Suppressor macrophage treated with lipopolysaccharide for 1 hour (primary cell): ENCODE measurements around the gene ZBTB47.
A peak's percentile ranks its signal among the peaks of the same experiment; 100 is the strongest.

Experiments used
- DNase-seq, 3 donors: peaks; one replicate each; pipeline ENCODE4 v3.0.0-alpha.2; 2020 to 2022

The ZBTB47 gene

DNA sequence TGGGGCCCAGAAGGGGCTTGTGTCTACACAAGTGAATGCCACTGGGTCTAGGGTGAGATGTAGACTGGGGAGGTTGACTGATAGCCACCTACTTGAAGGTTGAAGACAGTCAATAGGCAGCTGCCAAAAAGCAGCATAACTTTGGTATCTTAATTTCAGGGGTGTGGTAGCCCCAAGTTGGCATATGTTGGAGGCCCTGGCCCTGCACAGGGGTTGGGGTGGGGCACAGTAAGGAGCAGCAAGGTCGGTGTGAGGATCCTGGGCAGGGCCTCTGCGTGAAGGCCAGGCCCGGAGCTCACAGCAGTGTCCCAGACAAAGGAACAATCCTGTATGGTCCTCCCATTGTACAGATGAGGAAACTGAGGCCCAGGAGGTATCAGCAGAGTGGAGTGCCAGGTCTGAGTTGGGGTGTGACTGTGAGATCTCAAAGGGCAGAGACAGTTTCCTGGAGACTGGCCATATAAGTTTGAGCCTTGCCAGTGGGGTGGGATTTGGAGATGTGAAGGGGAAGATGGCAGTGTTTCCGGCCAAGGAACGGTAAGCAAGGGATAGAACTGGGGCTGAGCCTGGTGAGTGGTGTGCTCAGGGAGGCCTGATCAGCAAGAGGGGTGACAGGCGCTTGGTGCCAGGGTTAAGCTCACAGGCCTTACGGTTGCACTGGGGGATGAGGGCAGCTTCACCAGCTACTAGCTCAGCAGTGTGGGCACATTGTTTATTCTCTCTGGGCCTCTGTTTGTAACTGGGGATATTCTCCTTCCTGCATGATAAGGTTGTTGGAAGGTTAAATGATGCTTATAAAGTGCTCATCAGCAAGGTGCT is 33.5 kb downstream of the ZBTB47 start:
- no peak for DNase-seq

- no peak for DNase-seq
Observed at GRCh38 chr3:42688016-42688415, 34.5 kb downstream of the ZBTB47 start.

DNA sequence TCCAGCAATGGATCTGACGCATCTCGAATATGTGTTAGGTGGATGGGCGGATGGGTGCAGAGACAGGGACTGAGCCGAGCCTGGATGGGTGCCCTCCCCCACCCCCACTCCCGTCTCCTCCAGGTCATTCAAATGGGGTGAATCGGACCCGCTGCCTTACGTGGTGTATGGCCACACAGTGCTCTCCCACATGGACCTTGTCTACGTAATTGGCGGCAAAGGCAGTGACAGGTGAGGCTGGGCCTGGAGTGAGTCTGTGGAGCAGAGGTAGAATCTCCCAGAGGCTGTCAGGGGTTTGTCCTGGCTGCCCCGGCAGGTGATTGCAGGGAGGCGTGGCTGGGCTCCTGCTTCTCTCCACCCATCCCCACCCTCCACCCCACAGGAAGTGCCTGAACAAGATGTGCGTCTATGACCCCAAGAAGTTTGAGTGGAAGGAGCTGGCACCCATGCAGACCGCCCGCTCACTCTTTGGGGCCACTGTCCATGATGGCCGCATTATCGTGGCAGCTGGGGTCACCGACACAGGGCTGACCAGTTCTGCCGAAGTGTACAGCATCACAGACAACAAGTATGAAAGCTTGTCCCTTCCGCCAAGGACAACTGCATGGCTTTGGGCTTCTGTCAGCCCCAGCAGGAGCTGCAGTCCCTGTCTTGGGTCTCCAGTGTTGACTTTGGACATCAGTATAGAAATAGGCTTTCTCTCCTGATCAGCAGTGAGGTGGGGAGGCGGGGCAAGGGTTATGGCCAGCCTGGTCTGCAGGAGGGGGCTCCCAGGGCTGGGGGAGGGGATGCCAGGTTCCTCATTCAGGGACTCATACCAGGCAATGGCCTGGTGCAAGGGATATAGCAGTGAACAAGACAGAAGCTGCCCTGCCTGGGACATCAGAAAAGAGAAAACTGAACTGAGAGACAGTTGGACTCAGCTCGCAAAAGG is 35.3 kb downstream of the ZBTB47 start:
- DNase-seq = no peak

- no peak for DNase-seq
Observed at GRCh38 chr3:42689421-42690014, 36.0 kb downstream of the ZBTB47 start.

DNA sequence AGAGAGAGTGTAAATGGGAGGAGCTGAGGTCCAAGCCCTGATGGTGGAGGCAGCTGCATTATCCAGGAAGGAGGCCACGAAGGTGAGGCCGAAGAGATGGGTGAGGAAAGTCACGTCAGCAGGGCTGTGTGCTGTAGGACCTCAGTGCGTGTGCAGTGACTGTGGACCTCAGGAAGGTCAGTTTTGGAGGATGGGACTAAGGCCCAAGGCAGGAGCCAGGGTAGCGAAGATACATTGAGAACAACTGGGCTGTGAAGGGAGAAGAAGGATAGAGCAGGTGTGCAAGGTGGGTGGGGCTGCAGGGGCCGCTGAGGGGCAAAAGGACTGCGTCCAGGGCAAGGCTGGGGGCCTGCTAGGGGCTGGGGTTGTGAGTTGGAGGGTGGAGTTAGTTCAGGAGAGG is 36.7 kb downstream of the ZBTB47 start:
- DNase-seq = no peak

- DNase-seq = peak; percentile 40 to 42 (median 42)
Observed at GRCh38 chr3:42690766-42691680, 37.5 kb downstream of the ZBTB47 start.

DNA sequence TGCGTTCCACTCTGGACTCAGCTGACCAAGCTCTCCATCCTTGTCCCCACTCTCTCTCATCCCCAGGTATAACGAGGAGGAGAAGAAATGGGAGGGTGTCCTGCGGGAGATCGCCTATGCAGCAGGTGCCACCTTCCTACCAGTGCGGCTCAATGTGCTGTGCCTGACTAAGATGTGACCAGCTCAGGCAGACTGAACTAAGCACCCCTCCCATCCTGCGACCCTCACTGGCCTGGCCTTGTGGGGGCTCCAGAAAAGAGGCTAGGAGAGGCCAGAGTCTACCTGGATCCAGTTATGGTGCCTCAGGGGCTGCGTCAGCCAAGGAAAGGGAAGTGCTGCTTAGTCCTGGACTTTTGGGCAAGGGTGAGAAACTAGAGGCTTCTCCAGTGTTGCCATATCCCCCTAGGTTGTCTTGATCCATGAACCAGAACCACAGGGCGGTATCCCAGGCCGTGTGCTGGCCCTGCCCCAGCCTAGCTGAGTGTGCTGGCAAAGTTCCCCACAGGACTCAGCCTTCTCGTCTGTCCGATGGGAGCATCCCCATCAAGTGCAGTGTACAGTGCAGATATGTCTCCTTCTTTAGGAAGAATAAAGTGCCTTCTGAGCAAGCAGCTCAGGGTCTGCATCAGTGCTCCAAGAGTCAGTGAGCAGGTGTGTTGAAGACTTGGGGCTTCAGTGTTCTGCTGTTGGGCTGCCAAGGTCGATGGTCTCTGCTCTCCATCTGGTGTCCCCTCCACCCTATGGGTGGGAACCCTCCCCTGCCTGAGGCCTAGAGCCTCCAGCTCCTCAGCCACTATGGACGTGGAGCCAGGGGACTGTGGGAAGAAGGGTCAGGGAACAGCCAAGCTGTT is 38.5 kb downstream of the ZBTB47 start:
- no peak for DNase-seq

DNA sequence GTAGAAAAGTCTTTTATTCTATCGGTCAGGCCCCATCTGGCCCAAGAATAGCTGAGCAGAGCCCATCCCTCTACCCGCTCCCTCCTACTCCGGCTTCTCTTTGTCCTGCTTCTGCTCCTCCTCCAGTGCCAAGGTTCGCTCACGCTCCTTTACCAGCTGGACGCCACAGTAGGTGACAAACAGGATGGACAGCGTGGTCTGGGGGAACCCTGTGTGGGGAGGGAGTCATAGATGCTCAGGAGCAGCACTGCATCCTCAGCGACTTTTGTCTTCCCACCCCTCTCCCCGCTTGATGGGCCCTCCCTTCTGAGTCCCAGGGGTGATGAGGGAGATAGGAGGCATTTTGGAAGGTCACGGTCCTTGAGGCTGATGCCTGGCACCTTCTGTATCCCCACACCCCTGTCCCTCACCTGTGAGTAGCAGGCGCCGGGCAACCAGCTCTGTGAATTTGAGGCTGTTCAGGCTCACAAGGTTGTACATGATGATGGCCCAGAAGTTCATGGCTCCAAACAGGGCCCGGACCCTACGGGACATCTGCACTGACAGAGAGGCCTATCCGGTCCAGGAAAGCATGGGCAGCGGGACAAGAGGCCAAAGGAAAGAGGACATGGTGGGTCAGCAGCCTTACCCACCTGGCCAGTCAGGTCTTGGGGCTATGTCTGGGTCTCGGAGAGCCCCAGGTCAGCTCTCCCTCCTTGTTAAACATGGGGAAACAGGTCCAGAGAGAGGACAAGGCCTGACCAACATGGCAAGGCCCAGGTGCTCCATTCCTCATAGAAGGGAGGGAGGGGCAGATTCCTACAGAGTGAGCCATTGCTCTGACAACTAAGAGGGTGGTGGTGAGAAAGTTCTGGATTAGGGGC is 39.4 kb downstream of the ZBTB47 start:
- DNase-seq = no peak

DNA sequence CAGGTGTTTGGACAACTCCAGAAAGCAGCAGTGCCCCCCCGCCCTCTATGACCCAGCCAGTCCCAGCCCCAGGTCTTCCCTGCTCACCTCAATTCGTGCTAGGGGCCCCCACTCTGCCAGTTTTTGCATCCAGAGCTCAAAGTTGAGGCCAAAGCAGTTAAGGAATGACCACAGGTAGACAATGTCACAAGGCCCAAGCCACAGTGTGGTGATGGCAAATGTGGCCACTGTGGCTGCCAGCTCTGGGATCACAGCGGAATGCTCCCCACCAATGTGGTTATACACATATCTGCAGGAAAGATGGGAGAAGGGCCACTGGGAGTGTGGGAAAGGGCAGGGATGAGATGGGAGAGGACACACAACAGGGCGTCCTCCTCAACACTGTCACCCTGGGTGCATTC is 40.0 kb downstream of the ZBTB47 start:
- no peak for DNase-seq

DNA sequence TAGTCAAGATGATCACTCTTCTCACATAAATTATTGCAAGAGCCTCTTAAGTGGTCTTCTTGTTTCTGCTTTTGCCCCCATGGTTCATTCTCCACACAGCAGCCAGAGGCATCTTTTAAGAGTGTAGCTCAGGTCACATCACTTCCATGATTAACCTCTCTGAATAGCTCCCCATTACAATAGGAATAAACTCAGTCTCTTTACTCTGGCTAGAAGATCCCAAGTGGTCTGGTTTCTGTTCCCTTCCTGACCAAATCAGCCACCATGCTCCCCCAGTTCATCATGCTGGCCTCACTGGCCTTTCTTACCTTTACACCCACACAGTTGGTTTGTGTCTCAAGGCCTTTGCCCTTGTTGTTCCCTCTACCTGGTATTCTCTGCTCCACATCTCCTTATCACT is 40.9 kb downstream of the ZBTB47 start:
- DNase-seq = no peak

GRCh38 chr3:42696356-42697288 is 43.1 kb downstream of the ZBTB47 start:
- DNase-seq = no peak

GRCh38 chr3:42697289-42698051 is 44.0 kb downstream of the ZBTB47 start:
- DNase-seq = no peak

DNA sequence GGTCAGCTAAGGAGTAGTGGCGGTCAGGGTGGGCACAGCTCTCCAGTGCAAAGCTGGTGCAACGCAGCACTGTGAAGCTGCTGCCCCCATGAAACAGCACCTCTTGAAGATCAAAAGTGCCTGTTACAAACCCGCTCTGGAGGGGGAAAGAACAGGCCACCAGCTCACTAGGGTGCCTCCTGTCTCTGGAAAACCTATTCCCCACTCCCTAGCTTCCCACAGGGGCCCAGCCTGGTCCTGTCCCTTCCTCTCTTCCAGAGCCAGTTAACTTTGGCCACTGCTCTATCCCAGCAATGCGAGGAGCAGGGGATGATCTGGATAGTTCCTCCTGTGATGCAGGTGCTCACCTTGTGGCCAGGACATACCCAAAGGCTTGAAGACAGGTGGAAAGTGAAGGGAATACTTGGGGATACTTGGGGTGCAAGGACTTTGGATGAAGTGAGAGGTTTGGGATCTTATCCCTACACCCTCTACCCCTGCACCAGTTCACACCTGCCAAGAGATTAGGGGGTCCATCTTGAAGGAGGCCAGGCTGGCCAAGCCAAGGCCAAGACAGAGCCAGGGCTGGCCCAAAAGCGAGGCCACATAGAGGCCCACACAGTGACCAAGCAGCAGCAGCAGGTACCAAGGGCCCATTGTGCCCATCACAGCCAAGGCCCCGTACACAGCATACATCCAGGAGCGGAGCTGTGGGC is 44.9 kb downstream of the ZBTB47 start:
- no peak for DNase-seq

GRCh38 chr3:42698911-42699230 is 45.4 kb downstream of the ZBTB47 start:
- no peak for DNase-seq

DNA sequence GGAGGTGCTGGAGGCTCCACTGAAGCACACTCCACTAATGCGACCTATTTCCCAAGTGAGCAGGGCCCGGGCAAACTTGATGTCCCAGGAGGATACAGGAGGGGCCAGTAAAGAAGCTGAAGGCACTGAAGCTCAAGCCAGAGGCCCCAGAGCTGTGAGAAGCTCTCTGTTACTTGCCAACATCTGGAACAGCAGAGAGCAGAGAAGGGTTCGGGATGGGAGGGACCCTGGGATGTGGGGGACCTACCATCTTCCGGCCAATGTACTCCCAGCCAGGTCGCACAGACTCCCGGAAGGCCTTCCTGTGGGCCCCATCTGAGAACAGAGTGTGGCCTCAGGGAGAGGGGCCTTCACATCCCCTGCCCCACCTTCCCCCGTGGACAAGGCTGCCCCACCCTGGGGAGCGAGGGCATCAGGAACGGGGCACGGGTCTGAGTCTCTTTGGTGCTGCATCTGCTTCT is 46.0 kb downstream of the ZBTB47 start:
- no peak for DNase-seq

DNA sequence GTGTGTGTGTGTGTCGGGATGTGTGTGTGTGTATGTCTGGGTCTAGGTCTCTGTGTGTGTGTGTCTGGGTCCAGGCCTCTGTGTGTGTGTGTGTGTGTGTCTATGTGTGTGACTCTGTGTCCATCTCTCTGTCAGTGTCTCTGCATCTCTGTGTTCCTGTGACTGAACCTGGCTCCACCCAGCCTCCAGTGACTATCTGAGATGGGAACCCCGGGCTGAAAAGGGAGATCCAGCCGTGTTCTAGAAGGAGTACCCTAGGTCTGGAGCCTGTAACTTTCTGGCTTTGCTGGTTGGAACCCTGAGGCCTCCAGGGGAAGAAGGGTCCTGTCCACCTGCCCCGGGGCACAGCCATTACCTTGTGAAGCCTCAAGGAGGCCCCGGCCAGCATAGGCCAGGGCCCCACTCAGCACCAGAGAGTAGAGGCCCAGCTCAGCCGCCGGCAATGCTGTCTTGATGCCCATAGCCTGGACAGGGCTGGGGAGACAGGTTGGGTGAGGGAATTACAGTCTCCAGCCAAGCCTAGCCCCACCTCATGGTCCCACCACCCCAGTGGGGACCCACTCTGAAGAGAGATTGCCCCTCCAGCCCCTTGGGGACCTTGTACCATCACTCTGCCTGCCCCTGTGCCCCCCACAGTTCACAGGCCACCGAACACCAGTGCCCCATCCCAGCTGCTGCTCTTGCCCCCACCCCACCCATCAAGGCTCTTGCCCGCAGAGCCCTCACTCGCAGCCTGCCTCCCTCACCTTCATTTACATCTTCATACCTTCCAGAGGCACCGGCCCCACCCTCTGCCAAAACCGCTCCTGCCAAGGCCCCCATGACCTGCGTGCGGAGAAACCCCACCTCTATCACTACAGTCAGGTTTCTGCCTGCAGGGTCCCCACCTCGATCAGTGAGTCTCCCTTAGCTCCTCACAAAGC is 47.1 kb downstream of the ZBTB47 start:
- DNase-seq = no peak
